ENCODE measurements around the gene ASMTL.

DNA sequence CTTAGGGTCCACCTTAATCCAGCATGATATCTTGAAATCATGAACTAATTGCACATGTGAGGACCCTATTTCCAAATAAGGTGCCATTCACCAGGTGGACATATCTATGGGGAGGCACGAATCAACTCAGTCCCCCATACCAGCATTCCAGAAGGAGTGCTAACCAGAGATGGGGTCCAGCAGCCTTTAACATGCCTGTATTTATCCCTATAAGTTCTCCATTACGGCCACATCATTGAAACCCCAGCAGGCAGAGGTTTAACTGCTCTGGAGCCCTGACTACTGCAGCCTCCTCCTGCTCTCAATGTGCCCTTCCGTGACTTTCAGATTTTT lies 3.2 kb upstream of the ASMTL start:
- TF ChIP-seq EZH2 (IDR thresholded peaks at IDR 0.05; ENCODE audit: low read length, missing control alignments): no peak
- TF ChIP-seq, protein P1, sequence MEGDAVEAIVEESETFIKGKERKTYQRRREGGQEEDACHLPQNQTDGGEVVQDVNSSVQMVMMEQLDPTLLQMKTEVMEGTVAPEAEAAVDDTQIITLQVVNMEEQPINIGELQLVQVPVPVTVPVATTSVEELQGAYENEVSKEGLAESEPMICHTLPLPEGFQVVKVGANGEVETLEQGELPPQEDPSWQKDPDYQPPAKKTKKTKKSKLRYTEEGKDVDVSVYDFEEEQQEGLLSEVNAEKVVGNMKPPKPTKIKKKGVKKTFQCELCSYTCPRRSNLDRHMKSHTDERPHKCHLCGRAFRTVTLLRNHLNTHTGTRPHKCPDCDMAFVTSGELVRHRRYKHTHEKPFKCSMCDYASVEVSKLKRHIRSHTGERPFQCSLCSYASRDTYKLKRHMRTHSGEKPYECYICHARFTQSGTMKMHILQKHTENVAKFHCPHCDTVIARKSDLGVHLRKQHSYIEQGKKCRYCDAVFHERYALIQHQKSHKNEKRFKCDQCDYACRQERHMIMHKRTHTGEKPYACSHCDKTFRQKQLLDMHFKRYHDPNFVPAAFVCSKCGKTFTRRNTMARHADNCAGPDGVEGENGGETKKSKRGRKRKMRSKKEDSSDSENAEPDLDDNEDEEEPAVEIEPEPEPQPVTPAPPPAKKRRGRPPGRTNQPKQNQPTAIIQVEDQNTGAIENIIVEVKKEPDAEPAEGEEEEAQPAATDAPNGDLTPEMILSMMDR (conservative IDR thresholded peaks at IDR 0.05 in 1 of 2, IDR thresholded peaks at IDR 0.05 in 1 of 2; ENCODE audit: low read depth in 1 of 2, low read length in 2 of 2): no peak

Data from fibroblast of lung (primary cell).